ENCODE data around the gene MITF.

MITF gene, protein sequence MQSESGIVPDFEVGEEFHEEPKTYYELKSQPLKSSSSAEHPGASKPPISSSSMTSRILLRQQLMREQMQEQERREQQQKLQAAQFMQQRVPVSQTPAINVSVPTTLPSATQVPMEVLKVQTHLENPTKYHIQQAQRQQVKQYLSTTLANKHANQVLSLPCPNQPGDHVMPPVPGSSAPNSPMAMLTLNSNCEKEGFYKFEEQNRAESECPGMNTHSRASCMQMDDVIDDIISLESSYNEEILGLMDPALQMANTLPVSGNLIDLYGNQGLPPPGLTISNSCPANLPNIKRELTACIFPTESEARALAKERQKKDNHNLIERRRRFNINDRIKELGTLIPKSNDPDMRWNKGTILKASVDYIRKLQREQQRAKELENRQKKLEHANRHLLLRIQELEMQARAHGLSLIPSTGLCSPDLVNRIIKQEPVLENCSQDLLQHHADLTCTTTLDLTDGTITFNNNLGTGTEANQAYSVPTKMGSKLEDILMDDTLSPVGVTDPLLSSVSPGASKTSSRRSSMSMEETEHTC

DNA sequence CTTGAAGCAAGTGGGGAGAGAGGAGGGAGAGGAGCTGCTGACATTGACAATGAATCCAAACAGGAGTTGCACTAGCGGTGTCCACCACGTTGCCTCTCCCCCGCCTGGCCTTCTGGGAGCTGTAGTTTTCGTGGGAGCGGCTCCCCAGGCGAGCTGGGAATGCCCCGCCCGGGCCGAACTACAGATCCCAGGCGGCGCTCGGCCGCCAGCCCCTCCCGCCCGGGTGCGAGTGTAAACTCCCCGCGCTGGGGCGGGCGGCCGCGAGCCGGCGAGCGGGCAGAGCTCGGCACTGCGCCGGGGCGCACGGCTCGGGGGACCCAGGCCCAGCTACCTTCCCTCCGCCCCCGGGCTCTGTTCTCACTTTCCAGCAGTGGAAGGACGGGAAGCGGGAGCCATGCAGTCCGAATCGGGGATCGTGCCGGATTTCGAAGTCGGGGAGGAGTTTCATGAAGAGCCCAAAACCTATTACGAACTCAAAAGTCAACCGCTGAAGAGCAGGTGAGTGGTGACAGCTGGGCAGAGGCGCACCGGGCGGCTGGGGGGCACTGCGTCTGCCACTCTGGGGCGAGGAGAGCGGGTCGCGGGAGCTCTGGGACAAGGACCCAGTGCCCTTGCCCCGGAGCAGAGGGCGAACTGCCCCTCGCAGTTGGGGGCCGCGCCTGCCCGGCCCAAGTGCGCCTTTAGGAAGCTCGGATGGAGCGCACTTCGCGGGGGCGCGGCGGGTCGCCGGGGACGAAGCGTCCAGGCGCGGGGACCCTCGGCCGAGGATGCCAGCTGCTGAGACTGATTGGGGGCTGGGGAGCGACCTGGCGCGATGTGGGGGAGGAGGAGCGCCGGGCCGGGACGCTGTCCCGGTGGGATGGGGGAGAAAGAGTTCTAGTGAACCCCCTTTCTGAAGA lies at the start of gene MITF:
Gene MITF, plus strand, starts transcription at position 261 of the 899 bp plus-strand sequence. Its CDS starts 134 bp downstream, at position 395.
- DNase-seq (ENCODE audit: low read depth in 2 of 2) = peak; percentile 62 to 63

DNA sequence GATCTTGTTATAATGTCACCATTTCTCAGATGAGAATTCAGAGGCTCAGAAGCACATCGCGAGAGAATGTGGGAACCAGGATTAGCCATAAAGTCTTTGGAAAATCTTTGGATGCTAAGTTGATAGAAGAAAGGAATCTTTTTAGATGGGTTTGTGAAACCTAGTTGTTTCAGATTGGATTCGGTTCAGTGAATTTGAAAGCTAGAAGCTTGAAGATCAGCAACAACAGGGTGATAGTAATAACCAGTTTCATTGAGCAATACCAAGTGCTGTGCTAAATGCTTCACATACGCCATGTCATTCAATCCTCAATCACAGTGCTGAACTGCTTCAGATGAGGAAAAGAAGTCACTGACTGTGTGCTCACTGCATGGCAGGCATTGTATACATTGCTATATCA lies 47.4 kb upstream of the MITF start:
- no peak for DNase-seq (ENCODE audit: low read depth in 2 of 2)

DNA sequence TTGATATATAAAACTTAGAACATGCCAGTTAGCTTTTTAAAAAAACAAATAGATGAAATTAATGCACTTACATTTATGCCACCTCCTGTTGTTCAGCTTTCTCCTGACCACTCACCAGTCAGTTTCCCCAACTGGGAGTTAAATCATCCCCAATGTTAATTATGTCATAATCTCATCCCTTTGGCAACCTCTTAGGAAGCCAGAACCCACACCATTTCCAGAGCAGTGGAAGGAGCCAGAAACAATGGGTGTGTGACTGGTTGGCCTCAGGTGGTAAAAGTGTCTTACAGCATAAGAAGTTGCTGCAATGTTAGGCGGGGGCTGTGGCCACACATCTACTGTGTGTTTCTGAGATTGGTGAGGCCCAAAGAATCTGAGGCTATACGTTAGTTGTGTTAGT lies 46.5 kb upstream of the MITF start:
- no peak for DNase-seq (ENCODE audit: low read depth in 2 of 2)

DNA sequence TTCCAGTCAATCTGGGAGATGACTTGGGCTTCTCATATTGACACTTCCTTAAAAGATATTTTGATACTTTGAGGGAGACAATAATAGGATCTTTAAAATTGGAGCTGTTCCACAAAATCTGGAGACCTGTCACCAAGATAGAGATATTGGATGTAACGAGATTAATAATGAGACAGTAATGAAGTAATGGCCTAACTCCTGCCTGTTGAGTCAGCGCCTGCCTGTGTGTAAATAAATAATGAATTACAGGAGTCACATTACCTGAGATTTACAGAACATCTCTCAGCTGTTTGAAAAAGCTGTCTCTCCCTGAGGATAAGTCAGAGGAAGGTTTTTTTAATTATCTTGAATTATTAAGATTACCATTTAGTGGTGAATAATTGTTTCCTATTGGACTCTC lies 43.8 kb upstream of the MITF start:
- DNase-seq (ENCODE audit: low read depth in 2 of 2) = no peak

DNA sequence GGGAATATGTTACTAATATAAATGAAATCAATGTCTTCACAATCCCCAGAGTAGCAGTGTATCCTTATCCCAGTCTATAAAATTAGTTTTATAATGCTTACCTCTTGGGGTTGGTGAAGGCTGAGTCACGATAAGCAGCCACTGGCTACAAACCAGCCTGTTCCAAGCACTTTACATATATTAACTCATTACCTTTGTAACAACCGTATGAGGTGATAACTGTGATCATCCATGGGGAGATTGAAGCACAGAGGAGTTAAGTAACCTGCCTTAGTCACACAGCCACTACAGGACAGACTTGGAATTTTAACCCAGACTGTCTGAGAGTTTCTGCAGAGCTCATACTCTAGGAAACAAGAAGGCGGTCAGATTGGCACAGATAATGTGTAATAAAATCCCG lies 43.3 kb upstream of the MITF start:
- no peak for DNase-seq (ENCODE audit: low read depth in 2 of 2)

DNA sequence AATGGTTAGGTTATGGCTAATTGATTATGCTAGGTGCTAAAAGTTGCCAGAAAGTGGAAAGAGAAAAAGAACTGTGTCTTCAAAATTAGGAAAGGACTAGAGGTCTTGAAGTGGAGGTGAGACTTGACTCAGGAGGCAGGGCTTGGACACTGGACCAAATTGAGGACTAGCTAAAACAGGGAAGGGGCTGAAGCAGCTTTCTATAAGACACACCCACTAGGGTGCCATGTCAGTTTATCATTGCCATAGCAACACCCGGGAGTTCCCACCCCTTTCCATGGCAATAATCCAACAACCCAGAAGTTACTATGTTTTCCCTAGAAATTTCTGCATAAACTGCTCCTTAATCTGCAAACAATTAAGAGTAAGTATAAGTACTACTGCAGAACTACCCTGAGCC lies 42.9 kb upstream of the MITF start:
- no peak for DNase-seq (ENCODE audit: low read depth in 2 of 2)

DNA sequence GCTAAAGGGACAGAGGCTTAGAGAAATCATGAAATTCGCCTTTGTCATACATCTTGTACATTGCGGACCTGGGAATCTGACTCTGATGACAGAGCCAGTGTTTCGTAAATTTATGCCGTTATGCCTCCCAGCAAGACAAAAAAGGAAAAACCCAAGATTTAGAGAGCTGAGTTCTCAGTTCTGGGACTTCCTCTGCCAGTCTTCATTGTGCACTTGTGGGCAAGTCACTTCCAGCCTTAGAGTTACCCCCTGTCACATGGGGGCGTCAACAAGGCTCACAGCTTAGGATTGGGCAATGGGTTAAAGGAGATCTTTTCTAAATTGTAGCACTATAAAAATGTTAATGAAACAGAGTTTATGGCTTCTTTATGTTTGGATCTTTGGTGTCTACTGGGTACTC lies 41.9 kb upstream of the MITF start:
- DNase-seq (ENCODE audit: low read depth in 2 of 2) = no peak

DNA sequence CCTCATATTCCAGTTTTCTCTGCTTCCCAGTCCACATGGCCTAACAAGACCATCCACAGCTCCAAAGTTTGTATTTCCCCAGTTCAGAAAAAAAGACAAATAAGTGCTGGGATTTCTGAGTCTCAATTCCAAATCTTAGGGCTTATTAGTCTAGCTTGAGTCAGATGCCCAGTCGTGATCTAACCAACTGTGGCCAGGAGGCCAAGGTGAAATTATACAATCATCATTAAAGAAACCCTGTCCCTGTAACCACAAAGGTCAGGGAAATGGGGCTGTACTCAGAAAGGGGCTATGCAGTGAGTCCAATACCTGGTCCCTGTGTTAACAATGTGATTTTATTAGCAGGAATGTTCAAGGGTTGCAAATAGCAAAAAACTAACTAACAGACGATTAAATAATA lies 40.5 kb upstream of the MITF start:
- no peak for DNase-seq (ENCODE audit: low read depth in 2 of 2)

DNA sequence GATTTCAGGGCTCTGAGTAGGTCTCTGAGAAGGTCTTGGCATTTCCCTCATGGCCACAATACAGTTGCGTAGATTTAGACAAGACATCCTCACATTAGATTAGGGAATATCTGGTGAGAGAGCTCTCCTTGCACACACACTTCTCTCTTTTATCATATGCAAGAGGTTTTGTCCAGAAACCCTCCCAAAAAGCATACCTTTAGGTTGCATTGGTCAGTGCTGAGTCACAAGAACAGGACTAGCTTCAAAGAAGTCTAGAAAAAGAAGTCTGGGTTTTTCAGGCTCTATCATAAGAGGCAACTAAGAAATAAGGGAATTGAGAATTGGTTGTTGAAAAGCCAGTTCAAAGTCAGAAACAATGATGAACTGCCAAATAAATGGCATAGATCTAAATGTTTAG lies 40.1 kb upstream of the MITF start:
- no peak for DNase-seq (ENCODE audit: low read depth in 2 of 2)

DNA sequence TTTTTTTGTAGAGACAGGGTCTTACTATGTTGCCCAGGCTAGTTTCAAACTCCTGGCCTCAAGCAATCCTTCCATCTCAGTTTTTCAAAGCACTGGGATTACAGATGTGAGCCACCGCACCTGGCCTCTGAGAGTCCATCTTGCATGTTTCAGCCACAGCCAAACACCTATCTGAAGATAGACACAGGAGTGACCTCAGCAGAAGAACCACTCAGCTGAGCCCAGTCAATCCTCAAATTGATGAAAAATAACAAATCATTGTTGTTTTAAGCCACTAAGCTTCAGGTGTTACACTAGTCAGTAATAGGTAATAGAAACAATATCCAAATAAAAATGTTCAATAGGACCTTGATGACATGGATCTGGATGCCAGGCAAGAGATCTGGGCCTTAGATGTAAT lies 38.3 kb upstream of the MITF start:
- DNase-seq (ENCODE audit: low read depth in 2 of 2) = no peak

DNA sequence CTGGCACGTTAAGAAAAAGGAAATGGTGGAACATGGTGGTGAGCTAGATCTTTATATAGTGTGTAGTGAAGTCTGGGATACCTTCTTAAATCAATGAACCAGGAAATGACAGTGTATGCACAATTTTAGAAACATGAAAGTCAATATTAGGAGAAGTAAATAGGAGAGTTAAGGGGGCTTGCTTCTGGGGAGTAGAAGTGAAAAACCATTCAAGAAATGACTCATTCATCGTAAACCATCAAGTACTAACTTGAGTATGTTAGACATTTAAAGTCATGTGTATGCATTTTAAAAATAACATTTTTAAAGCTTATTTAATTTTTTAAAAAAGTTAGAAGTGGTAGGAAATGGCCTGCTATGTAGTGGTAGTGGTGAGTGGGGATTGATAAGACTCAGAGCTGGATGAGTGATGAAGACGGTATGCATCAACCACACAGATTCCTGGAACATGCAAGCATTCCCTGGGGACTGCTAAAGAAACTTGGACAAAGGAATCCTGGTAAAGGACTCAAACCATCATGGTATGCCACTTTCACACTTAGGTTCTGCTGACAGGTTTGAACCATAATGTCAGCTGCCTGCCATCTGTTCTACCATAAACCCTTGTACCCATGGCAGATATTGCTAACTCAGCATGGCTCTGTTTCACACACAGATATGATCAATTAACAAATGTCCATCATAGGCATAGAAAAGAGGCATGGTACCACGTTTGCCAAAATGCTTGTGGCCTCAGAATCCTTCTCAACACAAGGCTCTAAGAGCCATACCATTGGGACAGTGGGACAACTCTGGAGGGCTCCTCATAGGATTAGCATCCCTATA lies 28.9 kb upstream of the MITF start:
- peak; percentile 76 for DNase-seq (ENCODE audit: low read depth in 2 of 2)

DNA sequence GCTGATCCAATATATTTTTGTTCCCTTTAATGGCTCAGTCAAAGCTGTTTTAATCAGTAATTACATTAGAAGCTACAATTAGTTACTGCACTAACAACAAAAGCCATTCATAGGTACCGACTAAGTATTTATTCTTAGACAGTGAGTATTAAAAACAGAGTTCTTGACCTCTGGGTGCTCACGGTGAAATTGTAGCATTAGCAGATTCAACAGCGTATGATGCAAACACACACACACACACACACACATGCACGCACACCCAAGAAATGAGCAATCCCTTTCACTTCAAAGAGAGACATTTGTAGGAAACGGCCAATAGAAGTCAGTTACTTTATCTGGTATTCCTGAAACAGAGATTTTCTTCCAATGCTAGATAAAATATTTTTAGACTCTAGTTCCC lies 27.0 kb upstream of the MITF start:
- DNase-seq (ENCODE audit: low read depth in 2 of 2) = no peak

DNA sequence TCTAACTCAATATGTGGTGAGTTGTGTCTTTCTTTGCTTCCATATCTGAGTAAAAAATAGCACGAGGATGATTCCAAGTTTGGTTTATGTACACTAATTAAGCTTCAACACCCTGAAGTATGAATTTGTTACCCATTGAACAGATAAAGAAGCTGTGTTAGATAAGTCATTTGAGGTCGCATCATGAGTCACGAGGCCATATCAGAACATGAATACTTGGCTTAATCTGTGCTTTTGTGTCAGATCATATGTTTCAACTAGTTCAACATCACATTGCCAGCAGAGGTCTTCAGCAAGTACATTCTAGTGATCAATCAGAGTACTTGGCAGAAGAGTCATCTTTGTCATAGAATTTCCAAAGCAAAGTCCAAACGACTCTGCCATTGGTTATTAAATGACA lies 26.3 kb upstream of the MITF start:
- no peak for DNase-seq (ENCODE audit: low read depth in 2 of 2)

DNA sequence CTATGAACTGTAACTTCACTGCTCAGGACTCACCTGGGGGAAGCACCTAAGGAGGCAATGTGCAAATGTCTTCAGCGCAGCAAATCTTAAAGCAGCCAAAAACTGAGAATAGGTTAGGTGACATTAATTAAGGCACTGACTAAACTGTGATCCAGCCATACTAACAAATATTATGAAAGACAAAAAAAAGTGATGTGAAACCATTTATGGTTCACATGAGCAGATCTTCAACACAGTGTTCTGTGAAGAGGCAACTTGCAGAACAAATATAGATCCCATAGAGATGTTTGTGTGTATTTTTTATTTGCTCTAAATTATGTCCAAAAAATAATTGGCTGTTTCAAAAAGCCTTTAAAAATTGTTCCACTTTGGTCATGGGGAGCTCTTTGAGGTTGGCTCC lies 24.1 kb upstream of the MITF start:
- DNase-seq (ENCODE audit: low read depth in 2 of 2) = no peak

DNA sequence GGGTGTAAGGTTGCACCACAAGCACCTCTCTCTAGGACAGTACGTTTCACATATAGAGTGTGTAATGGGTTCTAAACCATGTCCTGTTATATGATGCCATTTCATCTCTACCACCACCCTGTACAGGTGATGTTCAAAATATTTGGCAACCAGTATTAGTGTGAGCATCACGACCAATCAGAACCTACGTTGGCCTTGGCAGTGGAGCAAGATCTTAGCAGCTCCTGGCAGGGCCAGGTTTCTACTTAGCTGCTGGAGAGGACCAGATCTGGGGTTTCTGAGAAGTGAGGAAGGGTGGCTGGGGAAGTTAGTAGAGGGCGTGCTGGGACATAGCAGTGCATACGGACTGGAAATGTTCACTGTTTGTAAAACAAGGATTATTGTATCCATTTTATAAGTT lies 23.1 kb upstream of the MITF start:
- no peak for DNase-seq (ENCODE audit: low read depth in 2 of 2)

DNA sequence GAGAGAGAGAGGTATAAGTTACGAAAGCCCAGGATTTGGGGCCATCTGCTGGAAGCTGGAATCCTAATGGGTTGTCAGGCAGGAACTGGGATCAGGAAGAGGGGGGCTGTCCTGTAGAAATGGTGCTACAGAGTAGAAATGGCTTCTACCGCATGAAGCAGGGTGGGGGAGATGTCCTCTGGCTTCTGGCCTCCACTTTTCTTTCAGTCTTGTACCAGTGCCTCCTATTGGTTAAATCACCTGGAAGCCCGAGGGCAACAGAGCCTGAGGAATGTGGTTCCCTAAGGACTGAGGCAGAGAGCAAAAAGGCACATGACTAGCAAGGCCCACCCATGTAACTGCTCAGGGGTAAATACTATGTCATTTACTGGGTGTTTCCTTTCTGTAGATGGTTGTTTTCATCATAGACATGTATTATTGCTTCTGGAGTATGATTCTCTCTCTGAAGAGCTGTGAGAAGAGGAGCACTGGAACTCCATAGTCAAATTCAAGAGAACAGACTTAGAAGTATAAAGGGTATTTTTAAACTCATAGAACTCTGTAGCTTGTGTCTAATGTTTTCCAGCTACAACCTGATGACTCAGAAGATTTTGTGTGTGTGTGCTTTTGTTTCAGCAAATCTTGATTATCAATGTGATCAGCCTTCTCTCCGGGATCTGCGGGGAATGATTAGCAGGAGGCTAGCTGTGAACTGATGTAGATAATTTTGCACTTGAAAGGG lies 20.2 kb upstream of the MITF start:
- no peak for DNase-seq (ENCODE audit: low read depth in 2 of 2)

DNA sequence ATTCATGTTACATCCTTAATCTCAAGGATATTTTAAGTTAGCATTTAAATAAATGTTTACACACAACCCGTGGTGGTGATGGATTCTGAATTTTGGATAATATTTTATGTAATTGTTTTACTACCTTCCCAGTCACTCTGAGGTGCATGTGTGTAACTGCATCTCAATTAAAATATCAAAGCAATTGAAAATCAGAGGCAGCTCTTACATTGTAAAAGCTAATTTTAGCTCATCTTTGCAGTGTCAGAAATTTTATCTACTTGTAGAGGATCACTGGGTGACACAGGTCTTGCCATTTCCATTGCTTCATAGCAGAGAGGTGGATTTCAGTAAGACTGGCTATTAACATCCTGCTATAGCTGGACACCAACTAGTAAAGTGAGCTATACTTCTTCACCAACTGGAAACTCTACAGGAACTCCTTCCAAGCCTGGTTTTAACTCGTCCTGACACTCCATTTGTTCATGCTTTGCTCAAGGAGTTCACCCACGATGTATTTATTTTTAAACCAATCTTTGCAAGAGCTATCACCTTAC lies 19.6 kb upstream of the MITF start:
- DNase-seq (ENCODE audit: low read depth in 2 of 2) = no peak

DNA sequence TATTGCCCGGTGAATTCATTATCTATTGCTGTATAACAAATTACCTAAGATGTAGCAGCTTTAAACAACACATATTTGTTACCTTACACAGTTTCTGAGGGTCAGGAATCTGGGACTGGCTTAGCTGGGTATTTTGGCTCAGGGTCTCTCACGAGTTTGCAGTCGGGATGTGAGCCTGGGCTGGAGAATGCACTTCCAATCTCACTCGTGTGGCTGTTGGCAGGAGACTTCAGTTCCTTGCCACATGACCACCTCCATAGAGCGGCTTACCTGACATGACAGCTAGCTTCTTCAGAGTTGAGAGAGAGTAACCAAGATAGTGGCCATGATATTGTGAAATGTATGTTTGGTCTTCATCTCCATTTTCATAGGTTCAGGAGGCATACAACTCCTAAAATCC lies 18.4 kb upstream of the MITF start:
- no peak for DNase-seq (ENCODE audit: low read depth in 2 of 2)

DNA sequence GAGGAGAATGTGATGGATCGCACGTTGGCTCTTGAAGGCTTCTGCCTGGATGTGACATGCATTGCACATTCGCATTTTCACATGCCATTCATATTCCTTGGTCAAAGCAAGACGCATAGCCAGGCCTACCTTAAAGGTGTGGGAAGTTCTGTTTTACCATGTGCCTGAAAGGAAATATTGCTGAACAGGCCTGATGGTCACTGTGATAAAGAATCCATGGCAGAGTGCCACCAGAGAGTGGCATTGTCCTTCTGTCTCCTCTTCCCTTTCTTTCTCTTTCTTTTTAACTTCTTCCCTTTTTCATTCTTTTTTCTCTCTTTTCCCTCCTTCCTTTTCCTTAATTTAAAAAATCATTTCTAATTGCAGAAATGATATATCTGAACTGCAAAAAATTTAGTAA lies 15.9 kb upstream of the MITF start:
- DNase-seq (ENCODE audit: low read depth in 2 of 2) = no peak

DNA sequence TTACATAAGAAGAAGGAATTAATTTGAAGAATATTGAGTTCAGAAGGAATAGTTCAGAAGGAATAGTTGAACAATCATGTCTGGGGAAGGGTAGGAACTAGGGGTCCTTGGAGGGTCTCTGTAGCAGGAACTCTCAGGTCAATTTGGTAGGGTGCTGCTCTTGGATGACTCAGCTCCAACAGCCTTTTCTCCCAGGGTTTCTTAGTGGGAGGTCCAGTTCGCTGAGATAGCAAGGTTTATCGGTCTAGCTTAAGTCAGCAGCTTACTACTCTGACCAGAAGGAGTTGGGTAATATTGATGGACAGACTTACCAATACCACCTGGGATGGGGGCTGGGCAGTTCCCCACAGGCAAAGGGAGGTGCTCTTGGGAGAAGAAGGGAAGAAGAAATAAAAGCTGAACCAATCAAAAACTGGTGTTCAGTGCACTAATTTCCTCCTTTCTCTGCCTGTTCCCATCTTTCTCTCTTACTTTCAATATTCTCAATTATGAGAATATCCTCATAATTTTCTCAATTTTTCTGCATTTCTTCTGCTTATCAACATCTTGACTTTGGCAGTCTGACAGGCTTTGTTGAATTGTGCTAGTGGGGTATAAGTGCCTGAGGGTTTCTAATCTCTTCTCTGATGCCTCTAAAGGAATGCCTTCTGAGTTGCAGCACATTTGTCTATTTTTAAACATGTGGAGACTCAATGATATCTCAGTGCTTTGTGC lies 14.4 kb upstream of the MITF start:
- DNase-seq (ENCODE audit: low read depth in 2 of 2) = no peak
